Nephron progenitor cell (in vitro differentiated cells): ENCODE measurements around the gene BCAR3.

Source experiments
- DNase-seq: peaks from one replicate; pipeline ENCODE4 v3.0.0; 2021
- H3K27ac Mint-ChIP-seq: 2 replicates; pipeline ENCODE4 v1.8.0; 2021; ENCODE audit warnings: mild to moderate bottlenecking, moderate library complexity, mixed read lengths
- H3K27me3 Mint-ChIP-seq: 2 replicates; pipeline ENCODE4 v1.8.0; 2021; ENCODE audit warnings: mild to moderate bottlenecking, low read depth, mixed read lengths; ENCODE audit not compliant: poor library complexity
- H3K36me3 Mint-ChIP-seq: 2 replicates; pipeline ENCODE4 v1.8.0; 2021; ENCODE audit warnings: low read depth, mixed read lengths
- H3K4me1 Mint-ChIP-seq: 2 replicates; pipeline ENCODE4 v1.8.0; 2021; ENCODE audit warnings: mixed read lengths
- H3K4me3 Mint-ChIP-seq: 2 replicates; pipeline ENCODE4 v1.8.0; 2021; ENCODE audit warnings: mild to moderate bottlenecking, moderate library complexity, mixed read lengths
- H3K9me3 Mint-ChIP-seq: 2 replicates; pipeline ENCODE4 v1.8.0; 2021; ENCODE audit warnings: mild to moderate bottlenecking, moderate library complexity, mixed read lengths
- CTCF ChIP-seq: fragments of 200-600 bp; sonication (generic); IDR thresholded peaks from 2 replicates; pipeline ENCODE4 v1.5.0; 2021; ENCODE audit warnings: antibody characterized with exemption

The BCAR3 gene

GRCh38 chr1:93552741-93553455 is 128.7 kb downstream of the BCAR3 start:
- peaks cover 43% of the 10 kb centered on the region for H3K4me1 Mint-ChIP-seq
- peak; percentile 33 for DNase-seq
- TF ChIP-seq CTCF, result no peak
- no peaks in the 10 kb centered on the region for H3K27me3 Mint-ChIP-seq
- H3K9me3 Mint-ChIP-seq, result peaks cover 5% of the 10 kb centered on the region
- peak overlapping the region; percentile 93 for H3K27ac Mint-ChIP-seq
- peaks cover 54% of the 10 kb centered on the region for H3K36me3 Mint-ChIP-seq
- H3K4me3 Mint-ChIP-seq, result peak overlapping the region; percentile 41

- Mint-ChIP-seq H3K36me3 (peaks cover 48% of the 10 kb centered on the region), H3K4me1 (peaks cover 40% of the 10 kb centered on the region), H3K27ac (no peak overlapping the region), H3K9me3 (no peaks in the 10 kb centered on the region), H3K4me3 (no peak overlapping the region), H3K27me3 (no peaks in the 10 kb centered on the region)
- TF ChIP-seq CTCF, result no peak
- no peak for DNase-seq
Observed at GRCh38 chr1:93549811-93550210, 131.8 kb downstream of the BCAR3 start.

GRCh38 chr1:93549131-93549530 is 132.5 kb downstream of the BCAR3 start:
- DNase-seq, result no peak
- no peak overlapping the region for H3K27ac Mint-ChIP-seq
- no peaks in the 10 kb centered on the region for H3K27me3 Mint-ChIP-seq
- no peaks in the 10 kb centered on the region for H3K9me3 Mint-ChIP-seq
- peaks cover 34% of the 10 kb centered on the region for H3K4me1 Mint-ChIP-seq
- H3K36me3 Mint-ChIP-seq, result peaks cover 43% of the 10 kb centered on the region
- no peak overlapping the region for H3K4me3 Mint-ChIP-seq
- no peak for TF ChIP-seq CTCF

- no peaks in the 10 kb centered on the region for H3K27me3 Mint-ChIP-seq
- DNase-seq, result no peak
- H3K4me3 Mint-ChIP-seq, result no peak overlapping the region
- H3K9me3 Mint-ChIP-seq, result no peaks in the 10 kb centered on the region
- no peak for TF ChIP-seq CTCF
- peaks cover 7% of the 10 kb centered on the region for H3K4me1 Mint-ChIP-seq
- H3K36me3 Mint-ChIP-seq, result peaks cover 43% of the 10 kb centered on the region
- H3K27ac Mint-ChIP-seq, result peak overlapping the region; percentile 3
Observed at GRCh38 chr1:93546162-93546863, 135.3 kb downstream of the BCAR3 start.

- Mint-ChIP-seq H3K9me3 (no peaks in the 10 kb centered on the region), H3K4me3 (no peak overlapping the region), H3K4me1 (no peaks in the 10 kb centered on the region)
Observed at GRCh38 chr1:93542398-93542797, 139.2 kb downstream of the BCAR3 start.

More at GRCh38 chr1:93542398-93542797, 139.2 kb downstream of the BCAR3 start:
- no peaks in the 10 kb centered on the region for H3K27me3 Mint-ChIP-seq
- no peak for TF ChIP-seq CTCF
- H3K27ac Mint-ChIP-seq, result no peak overlapping the region
- peaks cover 30% of the 10 kb centered on the region for H3K36me3 Mint-ChIP-seq
- no peak for DNase-seq
